Measurements from ENCODE around the gene NT5C3B.

Gene NT5C3B

GRCh38 chr17:41814195-41814594, 21.8 kb downstream of the NT5C3B start:
- DNase-seq (ENCODE audit: low read depth): no peak
- TF ChIP-seq CTCF (IDR thresholded peaks at IDR 0.05; ENCODE audit: control insufficient read depth, insufficient read depth, low read depth, low read length, missing control alignments): no peak
- peak overlapping the region; percentile 97 for H3K4me3 ChIP-seq (ENCODE audit: control insufficient read depth, low read depth, low read length)

GRCh38 chr17:41813699-41814124, 22.3 kb downstream of the NT5C3B start:
- H3K4me3 ChIP-seq (ENCODE audit: control insufficient read depth, low read depth, low read length): peak overlapping the region; percentile 97
- DNase-seq (ENCODE audit: low read depth): no peak
- TF ChIP-seq CTCF (IDR thresholded peaks at IDR 0.05; ENCODE audit: control insufficient read depth, insufficient read depth, low read depth, low read length, missing control alignments): no peak

GRCh38 chr17:41813152-41813680, 22.8 kb downstream of the NT5C3B start:
- TF ChIP-seq CTCF (IDR thresholded peaks at IDR 0.05; ENCODE audit: control insufficient read depth, insufficient read depth, low read depth, low read length, missing control alignments): no peak
- no peak for DNase-seq (ENCODE audit: low read depth)
- peak overlapping the region; percentile 97 for H3K4me3 ChIP-seq (ENCODE audit: control insufficient read depth, low read depth, low read length)

- peak within 1 kb of the TSS; percentile 97 for H3K4me3 ChIP-seq (ENCODE audit: control insufficient read depth, low read depth, low read length)
- no peak for DNase-seq (ENCODE audit: low read depth)
- no peak for TF ChIP-seq CTCF (IDR thresholded peaks at IDR 0.05; ENCODE audit: control insufficient read depth, insufficient read depth, low read depth, low read length, missing control alignments)
Observed at GRCh38 chr17:41812381-41813151, 23.5 kb downstream of the NT5C3B start, which contains the start of gene FKBP10. Gene FKBP10, plus strand, starts transcription at chr17:41813004. Its CDS starts 31 bp downstream, at chr17:41813035.

GRCh38 chr17:41811549-41812380, 24.3 kb downstream of the NT5C3B start, which contains the start of gene P3H4:
Gene P3H4, minus strand, starts transcription at chr17:41811949. Its CDS starts 34 bp downstream, at chr17:41811915.
- TF ChIP-seq CTCF (IDR thresholded peaks at IDR 0.05; ENCODE audit: control insufficient read depth, insufficient read depth, low read depth, low read length, missing control alignments): peak; percentile 62

More at GRCh38 chr17:41811549-41812380, 24.3 kb downstream of the NT5C3B start, which contains the start of gene P3H4:
- no peak for DNase-seq (ENCODE audit: low read depth)
- peak within 1 kb of the TSS; percentile 97 for H3K4me3 ChIP-seq (ENCODE audit: control insufficient read depth, low read depth, low read length)

Data from AG09309 (cell line).